H1 (cell line): ENCODE results near the gene SPHK1. TPM values are rescaled to one million over a fixed set of nuclear protein-coding genes. Genes with fewer than 3 reads are reported as not detected.

ENCODE experiments used
- CTCF ChIA-PET: fragments of 300-600 bp; sonication (Branson Sonifier 250); formaldehyde crosslinking; loops from one replicate; lab custom pipeline; 2021; ENCODE audit not compliant: partially characterized antibody; lab: Charles Lee
- POLR2A ChIA-PET: fragments of 300-600 bp; sonication (Branson Sonifier 250); formaldehyde crosslinking; loops from one replicate; lab custom pipeline; 2021; ENCODE audit warnings: inconsistent platforms; ENCODE audit not compliant: partially characterized antibody; lab: Charles Lee
- DNase-seq, 2 experiments: peaks; one replicate each; pipeline versions ENCODE4 v3.0.0 to v3.0.0-alpha.2; 2010 to 2022; ENCODE audit warnings: low spot score in 2 of 2, low read depth in 1 of 2, mixed read lengths in 1 of 2
- FAIRE-seq: peaks from 2 replicates; lab custom pipeline; 2011; peaks lifted over from hg19 to GRCh38; lab: Jason Lieb, UNC
- H2AFZ ChIP-seq: 2 replicates; pipeline ENCODE4 v1.8.1; 2012; ENCODE audit warnings: low read length, inconsistent platforms
- H2AK5ac ChIP-seq: 2 replicates; pipeline ENCODE4 v1.6.1; 2013; ENCODE audit warnings: low read depth, low read length
- H2BK120ac ChIP-seq: replicated peaks from 2 replicates; pipeline ENCODE3; 2013; ENCODE audit warnings: low read depth, low read length, inconsistent platforms
- H2BK12ac ChIP-seq: 2 replicates; pipeline ENCODE4 v1.6.1; 2013; ENCODE audit warnings: low read depth, low read length
- H2BK15ac ChIP-seq: 2 replicates; pipeline ENCODE4 v1.6.1; 2013; ENCODE audit warnings: low read length
- H2BK20ac ChIP-seq: 2 replicates; pipeline ENCODE4 v1.6.1; 2013; ENCODE audit warnings: low read length
- H2BK5ac ChIP-seq: 2 replicates; pipeline ENCODE4 v1.6.1; 2013; ENCODE audit warnings: low read depth, low read length
- H3K14ac ChIP-seq: 2 replicates; pipeline ENCODE4 v1.6.1; 2013; ENCODE audit warnings: inconsistent platforms; ENCODE audit not compliant: insufficient read length
- H3K18ac ChIP-seq: 2 replicates; pipeline ENCODE4 v1.6.1; 2013; ENCODE audit warnings: low read length; ENCODE audit errors: extremely low read depth
- H3K23ac ChIP-seq: 2 replicates; pipeline ENCODE4 v1.6.1; 2013; ENCODE audit warnings: inconsistent platforms; ENCODE audit not compliant: insufficient read length
- H3K23me2 ChIP-seq: 2 replicates; pipeline ENCODE4 v1.6.1; 2013; ENCODE audit warnings: low read depth, low read length
- H3K27ac ChIP-seq: 2 replicates; pipeline ENCODE4 v1.6.1; 2011; ENCODE audit warnings: low read depth, low read length, inconsistent platforms
- H3K27me3 ChIP-seq, 4 experiments: replicated peaks in 1 of 4; 1 replicate in 1 of 4; 2 replicates in 3 of 4; pipeline versions ENCODE4 v1.6.1 to v1.8.1; 2011 to 2013; ENCODE audit warnings: low read length in 3 of 4, mild to moderate bottlenecking in 3 of 4, inconsistent platforms in 2 of 4, mixed read lengths in 2 of 4, moderate library complexity in 1 of 4; ENCODE audit not compliant: control insufficient read depth in 3 of 4, insufficient read depth in 3 of 4; ENCODE audit errors: extremely low read depth in 1 of 4
- H3K36me3 ChIP-seq, 4 experiments: 2 replicates each; pipeline versions ENCODE4 v1.6.1 to v1.8.1; 2011 to 2013; ENCODE audit warnings: mild to moderate bottlenecking in 4 of 4, low read length in 3 of 4, moderate library complexity in 2 of 4, control low read depth in 1 of 4, inconsistent platforms in 1 of 4; ENCODE audit not compliant: insufficient read depth in 4 of 4, control insufficient read depth in 2 of 4
- H3K4ac ChIP-seq: replicated peaks from 2 replicates; pipeline ENCODE3; 2013; ENCODE audit warnings: low read length, low read depth, mixed read lengths, inconsistent platforms; ENCODE audit not compliant: insufficient read length
- H3K4me1 ChIP-seq, 4 experiments: replicated peaks in 1 of 4; 1 replicate in 1 of 4; 2 replicates in 3 of 4; pipeline versions ENCODE4 v1.6.1 to v1.8.1; 2011 to 2013; ENCODE audit warnings: low read length in 3 of 4, inconsistent platforms in 2 of 4, mixed read lengths in 1 of 4; ENCODE audit not compliant: insufficient read depth in 4 of 4, control insufficient read depth in 3 of 4
- H3K4me2 ChIP-seq, 2 experiments: 2 replicates each; pipeline versions ENCODE4 v1.6.1 to v1.8.1; 2011 to 2013; ENCODE audit warnings: low read depth in 2 of 2, low read length in 2 of 2, control low read depth in 1 of 2, inconsistent platforms in 1 of 2, mild to moderate bottlenecking in 1 of 2; ENCODE audit not compliant: insufficient read depth in 1 of 2
- H3K4me3 ChIP-seq, 4 experiments: fragments of 200-600, 300-600 bp in 1 of 4; sonication (generic), shearing (Covaris generic), sonication (Bioruptor Twin) in 1 of 4; 2 replicates each; pipeline versions ENCODE4 v1.5.1 to v1.8.1; 2011 to 2016; ENCODE audit warnings: low read length in 4 of 4, low read depth in 3 of 4, control low read depth in 2 of 4, inconsistent platforms in 2 of 4, mild to moderate bottlenecking in 2 of 4, mixed read lengths in 1 of 4, moderate library complexity in 1 of 4; ENCODE audit not compliant: insufficient read depth in 2 of 4; ENCODE audit errors: extremely low read depth in 1 of 4
- H3K56ac ChIP-seq: replicated peaks from 2 replicates; pipeline ENCODE3; 2013; ENCODE audit warnings: low read depth, mild to moderate bottlenecking, mixed read lengths, low read length, inconsistent platforms; ENCODE audit not compliant: insufficient read length
- H3K79me1 ChIP-seq: 2 replicates; pipeline ENCODE4 v1.6.1; 2013; ENCODE audit warnings: low read depth, low read length, control low read depth
- H3K79me2 ChIP-seq, 2 experiments: 2 replicates each; pipeline versions ENCODE4 v1.6.1 to v1.8.1; 2012 to 2013; ENCODE audit warnings: low read length in 2 of 2, mild to moderate bottlenecking in 2 of 2, inconsistent platforms in 1 of 2; ENCODE audit not compliant: insufficient read depth in 2 of 2, control insufficient read depth in 1 of 2
- H3K9ac ChIP-seq, 4 experiments: replicated peaks in 1 of 4; 1 replicate in 1 of 4; 2 replicates in 3 of 4; pipeline versions ENCODE4 v1.6.1 to v1.8.1; 2011 to 2013; ENCODE audit warnings: low read depth in 3 of 4, low read length in 3 of 4, control low read depth in 2 of 4, mild to moderate bottlenecking in 2 of 4, moderate library complexity in 2 of 4, inconsistent platforms in 1 of 4; ENCODE audit errors: extremely low read depth in 1 of 4
- H3K9me3 ChIP-seq, 2 experiments: 2 replicates each; pipeline versions ENCODE4 v1.6.1 to v1.8.1; 2012 to 2013; ENCODE audit warnings: mild to moderate bottlenecking in 2 of 2, moderate library complexity in 2 of 2, control low read depth in 1 of 2, inconsistent platforms in 1 of 2, low read depth in 1 of 2, low read length in 1 of 2, mixed read lengths in 1 of 2; ENCODE audit not compliant: insufficient read depth in 2 of 2
- H4K20me1 ChIP-seq, 2 experiments: replicated peaks in 1 of 2; 2 replicates each; pipeline versions ENCODE3 to v1.8.1; 2011 to 2013; ENCODE audit warnings: inconsistent platforms in 2 of 2, low read length in 2 of 2, mild to moderate bottlenecking in 1 of 2; ENCODE audit not compliant: insufficient read depth in 2 of 2, control insufficient read depth in 1 of 2
- H4K5ac ChIP-seq: 2 replicates; pipeline ENCODE4 v1.6.1; 2013; ENCODE audit warnings: low read length, low read depth, mixed read lengths, inconsistent platforms; ENCODE audit not compliant: insufficient read length
- H4K8ac ChIP-seq: 2 replicates; pipeline ENCODE4 v1.8.0; 2013; ENCODE audit warnings: mild to moderate bottlenecking, moderate library complexity, low read length, inconsistent platforms; ENCODE audit not compliant: insufficient read depth; ENCODE audit errors: extremely low read depth
- H4K91ac ChIP-seq: replicated peaks from 2 replicates; pipeline ENCODE3; 2013; ENCODE audit warnings: low read length, mixed read lengths, inconsistent platforms; ENCODE audit not compliant: insufficient read length
- ASH2L ChIP-seq: fragments of 200-600, 300-600 bp; sonication (generic); IDR thresholded peaks from one replicate; pipeline ENCODE4 v1.7.1; 2017; ENCODE audit warnings: low read length
- BRCA1 ChIP-seq: IDR thresholded peaks from 2 replicates; pipeline ENCODE4 v1.6.1; 2012; ENCODE audit warnings: low read depth, low read length, improper control_type of control experiment
- CBX5 ChIP-seq: fragments of 300-800, 300-1000 bp; sonication (generic); IDR thresholded peaks from 2 replicates; pipeline ENCODE4 v1.7.1; 2016; ENCODE audit warnings: antibody characterized with exemption, low read length, low read depth
- CHD1 ChIP-seq: IDR thresholded peaks from 2 replicates; pipeline ENCODE4 v1.6.1; 2012; ENCODE audit warnings: low read depth, low read length, improper control_type of control experiment
- CTCF ChIP-seq, 3 experiments: IDR thresholded peaks; 1 replicate in 2 of 3; 2 replicates in 1 of 3; pipeline versions ENCODE4 v1.5.1 to v1.6.1; 2011; ENCODE audit warnings: low read length in 3 of 3, mild to moderate bottlenecking in 3 of 3, inconsistent platforms in 2 of 3, low read depth in 1 of 3, moderate library complexity in 1 of 3; ENCODE audit not compliant: insufficient read depth in 1 of 3; ENCODE audit errors: control extremely low read depth in 1 of 3
- GABPA ChIP-seq: IDR thresholded peaks from 2 replicates; pipeline ENCODE4 v1.6.1; 2011; ENCODE audit warnings: mild to moderate bottlenecking, low read length, moderate library complexity, borderline replicate concordance; ENCODE audit not compliant: insufficient read depth
- HDAC2 ChIP-seq, 2 experiments: fragments of 300-600 bp in 1 of 2; sonication (generic) in 1 of 2; IDR thresholded peaks; 2 replicates each; pipeline ENCODE4 v1.6.1; 2011 to 2012; ENCODE audit warnings: low read depth in 2 of 2, low read length in 2 of 2, mild to moderate bottlenecking in 2 of 2, moderate library complexity in 2 of 2, borderline replicate concordance in 1 of 2, inconsistent platforms in 1 of 2
- JUN ChIP-seq: IDR thresholded peaks from 2 replicates; pipeline ENCODE4 v1.6.1; 2011; ENCODE audit warnings: low read depth, mild to moderate bottlenecking, improper control_type of control experiment, low read length
- NANOG ChIP-seq: IDR thresholded peaks from 2 replicates; pipeline ENCODE4 v1.6.1; 2011; ENCODE audit warnings: low read length, low read depth, mild to moderate bottlenecking, inconsistent platforms; ENCODE audit not compliant: insufficient read depth, poor library complexity, severe bottlenecking
- TBP ChIP-seq: IDR thresholded peaks from 2 replicates; pipeline ENCODE4 v1.6.1; 2011; ENCODE audit warnings: low read depth, low read length, improper control_type of control experiment
- WGBS, 2 experiments: shearing (Covaris generic) in 1 of 2; methylation state at CpG; one replicate each; pipeline versions ENCODE4 v1.1.6 to v1.1.7; 2013 to 2015; ENCODE audit warnings: low lambda C conversion rate in 2 of 2, mixed read lengths in 2 of 2, inconsistent platforms in 1 of 2, low coverage in 1 of 2, missing lambda C conversion rate in 1 of 2; ENCODE audit not compliant: insufficient replicate concordance in 2 of 2, insufficient coverage in 1 of 2, insufficient read length in 1 of 2; ENCODE audit errors: extremely low coverage in 1 of 2, missing lambda C conversion rate in 1 of 2; 5-methylcytosine and 5-hydroxymethylcytosine counted together
- polyA plus RNA-seq, 7 experiments: library from polyadenylated mRNA; depleted of rRNA in 3 of 7; stranded (reverse) in 5 of 7; unstranded in 2 of 7; fragments of >200 nt in 5 of 7; fragments of 200-250 nt in 2 of 7; gene quantifications; 1 replicate in 5 of 7; 2 replicates in 1 of 7; 4 replicates in 1 of 7; pipeline versions ENCODE4 v1.2.1 to v1.2.3, GENCODE V29; 2011 to 2013; ENCODE audit warnings: missing spikeins in 2 of 7, mixed read lengths in 2 of 7
- total RNA-seq: library from RNA; stranded (reverse); fragmentation: NEBNext Ultra II Directional; extraction: Animal tissue kit (Norgen Biotek cat#: 25700); gene quantifications from 2 replicates; pipeline ENCODE4 v1.2.1, GENCODE V29; 2021

The SPHK1 gene
- total and polyA plus RNA-seq, 2 of the 8 experiments (the other 6 are each of a cell fraction or from before 2014, with no cell fraction given), result 2.4 TPM

DNA sequence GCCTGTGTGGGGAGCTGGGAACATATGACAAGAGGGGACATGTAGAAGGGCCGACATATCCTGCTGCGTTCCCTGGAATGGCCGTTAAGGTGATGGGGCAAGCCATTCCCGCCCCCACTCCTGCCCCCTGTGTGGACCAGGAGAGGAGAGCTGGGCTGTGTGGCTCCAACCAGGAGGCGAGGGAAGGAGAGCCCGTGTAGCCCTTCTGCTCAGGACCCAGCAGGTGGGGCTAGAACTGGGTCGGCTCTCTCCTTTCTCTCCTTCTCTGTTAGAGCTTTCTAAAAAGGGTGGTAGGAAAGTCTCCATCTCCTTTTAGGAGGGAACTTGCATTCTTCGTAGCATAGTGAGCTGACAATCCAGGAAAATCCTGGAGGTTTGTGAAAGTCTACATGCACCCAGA, 12.8 kb downstream of the SPHK1 start:
- Histone ChIP-seq H3K9me3 (no peaks in the 10 kb centered on the region), H2BK120ac (no peak overlapping the region), H4K8ac (no peak overlapping the region), H3K4me2 (no peak overlapping the region), H3K27ac (0 out of 2 replicates have a peak overlapping the region, but pooled peaks have one; percentile 17), H3K14ac (no peak overlapping the region), H3K4ac (no peak overlapping the region), H2AK5ac (no peak overlapping the region), H2BK15ac (no peak overlapping the region), H3K23me2 (no peaks in the 10 kb centered on the region), H4K91ac (no peak overlapping the region), H3K4me1 (no peaks in the 10 kb centered on the region), H2BK12ac (no peak overlapping the region), H3K56ac (no peak overlapping the region), H4K5ac (no peak overlapping the region), H3K23ac (no peak overlapping the region), H3K18ac (no peak overlapping the region), H3K79me1 (no peaks in the 10 kb centered on the region), H2BK20ac (no peak overlapping the region), H3K79me2 (no peaks in the 10 kb centered on the region), H3K27me3 (no peaks in the 10 kb centered on the region), H4K20me1 (peaks cover 5 to 7% of the 10 kb centered on the region in 2 experiments), H2BK5ac (no peak overlapping the region), H3K36me3 (peaks cover 36 to 69% (median 62%) of the 10 kb centered on the region in 4 experiments), H3K9ac (no peak overlapping the region), H3K4me3 (no peak overlapping the region), H2AFZ (no peak overlapping the region)
- POLR2A ChIA-PET, result interaction anchor here (1.1 kb wide), 1 partner anchor 90 kb away, joined by 3 read pairs; no protein-coding TSS in a partner anchor
- CTCF ChIA-PET, result interaction anchor here (0.6 to 28.1 kb wide), 39 partner anchors 12 to 364 kb away, joined by 3 to 635 read pairs (median 7); partner anchors contain the start of genes AANAT, PRPSAP1, QRICH2 and RHBDF2
- FAIRE-seq (no peak), DNase-seq (no peak)
- 94% methylated on average over 8 of the region's 8 CpGs; no CpG with 5 or more reads in 1 of the 2 experiments for WGBS, 2 experiments
- TF ChIP-seq CBX5 (no peak), JUN (no peak), ASH2L (no peak), GABPA (no peak), NANOG (no peak), HDAC2 (IDR thresholded peaks at IDR 0.05; ENCODE audit: borderline replicate concordance in 1 of 2, low read depth in 2 of 2, low read length in 2 of 2) (no peak), CTCF (IDR thresholded peaks at IDR 0.05; ENCODE audit: control extremely low read depth in 1 of 3, insufficient read depth in 1 of 3, low read depth in 1 of 3, low read length in 3 of 3) (no peak), BRCA1 (no peak), TBP (no peak), CHD1 (no peak)
